GM21825 (cell line): ENCODE results near the gene OR5V1.
"Not testable (repeated sequence)": the region's sequence is repeated elsewhere in the genome, so short reads cannot be mapped to it uniquely, and the experiment has no call there.

Source experiments
- ATAC-seq: cut with Tn5 transposase; IDR thresholded peaks from one replicate; pipeline ENCODE4 v1.9.1; 2021; ENCODE audit warnings: mild to moderate bottlenecking, moderate library complexity; ENCODE audit not compliant: unreplicated experiment

The OR5V1 gene

GRCh38 chr6:29368765-29369164, at the start of gene OR5V1:
OR5V1 (minus strand) TSS chr6:29368865; CDS start chr6:29356195, 12,670 bp downstream.
- ATAC-seq, result no peak

DNA sequence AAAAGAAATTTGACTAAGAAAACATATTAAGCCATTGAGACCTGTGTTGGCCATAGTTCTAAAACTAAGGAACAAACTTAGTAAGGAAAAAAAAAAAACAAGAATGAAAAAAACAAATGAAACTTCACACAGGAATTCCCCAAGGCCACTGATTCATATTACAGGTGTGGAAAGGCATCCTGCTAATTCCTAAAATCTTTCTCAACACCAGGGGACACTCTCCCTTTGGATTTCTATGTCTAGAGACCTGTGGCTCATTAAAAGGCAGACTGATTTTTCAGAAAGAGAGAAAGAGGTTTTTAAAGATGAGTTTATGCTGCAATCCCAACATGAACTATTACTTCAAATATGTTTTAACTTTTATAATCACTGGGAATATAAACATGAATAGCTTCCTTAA, 45.9 kb upstream of the OR5V1 start, which contains the start of gene OR12D1:
Gene OR12D1, plus strand, starts transcription at position 341 of the 400 bp plus-strand sequence.
- no peak for ATAC-seq

GRCh38 chr6:29403801-29404200, 35.1 kb upstream of the OR5V1 start:
- ATAC-seq, result no peak

DNA sequence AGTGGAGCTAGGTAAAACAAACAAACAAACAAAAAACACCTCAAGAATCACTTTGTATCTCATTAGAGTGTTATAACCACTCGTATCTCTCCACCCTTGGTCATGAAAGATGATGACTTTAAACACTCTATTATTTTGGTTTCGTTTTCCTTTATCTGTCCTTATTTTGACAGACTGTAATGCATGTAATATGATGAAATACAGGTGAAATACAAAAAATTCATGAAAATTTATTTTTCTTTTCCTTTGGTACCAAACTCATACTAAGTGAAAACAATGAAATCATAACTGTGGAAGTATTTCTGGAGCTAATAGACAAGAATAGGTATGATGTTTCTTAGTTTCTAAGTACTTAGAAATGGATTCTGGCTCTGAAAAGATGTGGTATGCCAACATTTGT, 30.9 kb upstream of the OR5V1 start:
- ATAC-seq, result no peak

DNA sequence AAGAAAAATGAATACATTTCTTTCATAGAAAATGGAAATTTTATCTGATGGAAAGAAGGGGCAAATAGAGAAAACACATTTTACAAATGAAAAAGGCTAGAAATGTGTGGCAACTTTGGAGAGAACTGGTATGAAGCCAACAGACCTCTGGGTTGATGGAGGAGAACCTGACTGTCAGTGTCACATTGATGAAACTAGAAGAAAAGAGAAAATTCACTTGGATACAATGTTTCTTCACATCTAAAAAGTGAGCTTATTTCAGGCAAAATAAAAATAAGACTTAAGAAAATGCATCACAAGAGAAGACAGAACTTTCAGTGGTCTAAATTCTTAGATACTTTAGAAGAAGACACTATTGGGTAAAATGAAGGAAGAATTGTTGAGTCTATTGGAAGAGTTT, 26.7 kb upstream of the OR5V1 start, which contains the start of gene OR12D2:
Gene OR12D2, plus strand, starts transcription at position 301 of the 400 bp plus-strand sequence. CDS start 1,069 bp downstream, outside the sequence.
- no peak for ATAC-seq

GRCh38 chr6:29388533-29388932, 19.9 kb upstream of the OR5V1 start:
- no peak for ATAC-seq

DNA sequence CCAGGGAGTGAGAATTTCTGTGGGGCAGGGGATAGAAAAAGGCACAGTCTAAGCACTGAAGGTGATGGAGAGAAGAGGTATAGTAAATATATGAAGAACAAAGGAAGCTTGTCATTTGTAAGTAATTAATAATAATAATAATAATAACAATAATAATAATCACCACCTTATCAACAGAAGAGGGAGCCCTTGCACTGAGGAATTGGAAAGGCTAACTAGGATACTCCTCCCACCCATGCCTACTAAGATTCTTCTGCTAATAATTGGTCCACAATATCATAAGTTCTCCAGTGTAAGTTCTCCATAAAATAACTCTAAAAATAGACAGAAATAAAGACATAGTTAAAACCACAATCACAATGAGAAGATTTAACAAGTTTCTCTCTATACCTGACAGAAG, 7.3 kb upstream of the OR5V1 start:
- no peak for ATAC-seq

- no peak for ATAC-seq
Measured at GRCh38 chr6:29375191-29375590, 6.5 kb upstream of the OR5V1 start, which contains the start of gene OR12D3. OR12D3 (minus strand) TSS chr6:29375291; CDS start chr6:29375287, 4 bp downstream.

DNA sequence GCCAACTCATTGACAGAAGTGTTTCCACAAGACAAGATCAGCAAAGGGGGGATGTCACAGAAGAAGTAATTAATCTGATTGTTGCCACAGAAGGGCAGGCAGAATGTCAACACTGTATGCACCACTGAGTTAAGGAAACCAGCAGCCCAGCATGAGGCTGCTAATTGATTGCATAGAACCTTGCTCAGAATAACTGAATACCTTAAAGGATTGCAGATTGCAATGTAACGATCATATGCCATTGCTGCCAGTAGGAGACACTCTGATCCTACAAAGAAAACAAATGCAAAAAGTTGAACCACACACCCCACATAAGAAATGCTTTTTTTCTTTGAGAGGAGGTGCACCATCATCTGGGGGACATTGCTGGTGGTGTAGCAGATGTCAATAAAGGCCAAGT, 13.1 kb downstream of the OR5V1 start:
- ATAC-seq, result no peak

DNA sequence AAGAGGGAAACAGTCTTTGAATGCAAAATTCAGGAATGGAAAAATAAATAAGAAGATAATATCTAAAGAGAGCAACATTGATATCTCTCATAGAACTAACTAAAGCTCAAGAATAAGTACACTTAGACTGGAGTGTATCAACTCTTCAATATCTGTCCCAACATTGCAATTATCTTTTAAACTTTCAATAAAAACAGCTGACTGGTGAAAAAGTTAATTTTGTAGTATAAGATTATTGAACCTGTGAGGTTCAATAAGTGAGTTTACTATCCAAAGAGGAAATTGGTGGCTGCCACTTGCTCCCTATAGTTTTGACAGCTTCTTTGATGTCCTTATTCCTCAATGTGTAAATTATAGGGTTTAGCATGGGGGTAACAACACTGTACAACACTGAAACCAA, 13.7 kb downstream of the OR5V1 start:
- ATAC-seq, result no peak

DNA sequence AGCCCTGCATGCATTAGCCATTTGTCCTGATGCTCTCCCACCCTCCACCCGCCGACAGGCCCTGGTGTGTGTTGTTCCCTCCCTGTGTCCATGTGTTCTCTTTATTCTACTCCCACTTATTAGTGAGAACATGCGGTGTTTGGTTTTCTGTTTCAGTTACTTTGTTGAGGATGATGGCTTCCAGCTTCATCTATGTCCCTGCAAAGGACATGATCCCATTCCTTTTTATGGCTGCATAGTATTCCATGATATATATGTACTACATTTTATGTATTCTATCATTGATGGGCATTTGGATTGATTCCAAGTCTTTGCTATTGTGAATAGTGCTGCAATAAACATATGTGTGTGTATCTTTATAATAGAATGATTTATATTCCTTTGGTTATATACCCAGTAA, 19.3 kb downstream of the OR5V1 start:
- ATAC-seq, result not testable (repeated sequence)

DNA sequence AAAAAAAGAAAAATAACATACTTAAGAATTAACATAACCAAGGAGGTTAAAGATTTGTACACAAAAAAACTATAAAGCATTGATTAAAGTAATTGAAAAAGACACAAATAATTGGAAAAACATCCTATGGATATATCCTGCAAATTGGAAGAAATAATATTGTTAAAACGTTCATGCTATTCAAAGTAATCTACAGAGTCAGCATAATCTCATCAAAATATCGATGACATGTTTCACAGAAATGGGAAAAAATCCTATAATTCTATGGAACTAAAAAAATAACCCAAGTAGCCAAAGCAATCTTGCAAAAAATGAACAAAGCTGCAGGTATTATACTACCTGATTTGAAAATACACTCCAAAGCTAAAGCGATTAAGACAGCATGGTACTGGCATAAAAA, 23.3 kb downstream of the OR5V1 start:
- no peak for ATAC-seq

DNA sequence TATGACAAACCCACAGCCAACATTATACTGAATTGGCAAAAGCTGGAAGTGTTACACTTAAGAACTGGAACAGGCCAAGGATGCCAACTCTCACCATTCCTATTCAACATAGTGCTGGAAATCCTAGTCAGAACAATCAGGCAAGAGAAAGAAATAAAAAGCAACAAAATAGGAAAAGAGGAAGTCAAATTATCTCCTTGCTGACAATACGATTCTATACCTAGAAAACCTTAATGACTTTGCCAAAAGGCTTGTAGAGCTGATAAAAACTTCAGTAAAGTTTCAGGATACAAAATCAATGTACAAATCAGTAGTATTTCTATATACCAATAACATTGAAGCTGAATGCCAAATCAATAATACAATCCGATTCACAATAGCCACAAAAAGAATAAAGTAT, 32.4 kb downstream of the OR5V1 start:
- no peak for ATAC-seq

DNA sequence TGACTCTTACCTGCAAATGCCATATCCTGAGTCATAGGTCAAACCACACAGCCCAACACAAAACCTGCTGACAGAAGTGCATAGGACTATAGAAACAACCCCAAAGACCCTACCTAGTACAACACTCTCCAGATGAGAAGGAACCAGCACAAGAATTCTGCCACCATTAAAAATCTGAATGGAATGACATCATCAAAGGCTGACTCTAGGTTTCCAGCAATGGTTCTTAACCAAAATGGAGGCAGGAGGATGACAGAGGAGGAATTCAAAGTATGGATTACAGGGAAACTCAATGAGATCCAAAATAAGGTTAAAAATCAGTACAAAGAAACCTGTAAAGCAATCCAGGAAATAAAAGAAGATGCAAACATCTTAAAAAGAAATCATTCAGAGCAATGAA, 36.0 kb downstream of the OR5V1 start:
- no peak for ATAC-seq

DNA sequence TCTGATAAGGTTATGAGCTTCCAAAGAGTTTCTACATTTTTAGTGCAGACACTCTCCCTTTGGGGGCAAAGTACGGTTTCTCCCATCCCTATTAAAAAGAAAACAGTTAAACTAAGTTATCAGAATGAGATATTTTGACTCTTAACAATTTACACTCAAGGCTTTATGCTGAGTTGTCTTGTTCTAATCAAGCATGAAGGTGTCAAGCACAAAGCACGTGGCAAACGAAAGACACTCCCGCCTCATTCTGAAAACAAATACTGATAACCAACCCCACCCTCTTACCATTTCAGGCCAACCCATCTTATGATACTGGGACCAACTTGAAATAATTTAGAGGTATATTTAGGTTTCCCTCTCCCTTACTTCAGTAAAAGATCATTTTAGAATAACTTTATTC, 42.9 kb downstream of the OR5V1 start:
- no peak for ATAC-seq

DNA sequence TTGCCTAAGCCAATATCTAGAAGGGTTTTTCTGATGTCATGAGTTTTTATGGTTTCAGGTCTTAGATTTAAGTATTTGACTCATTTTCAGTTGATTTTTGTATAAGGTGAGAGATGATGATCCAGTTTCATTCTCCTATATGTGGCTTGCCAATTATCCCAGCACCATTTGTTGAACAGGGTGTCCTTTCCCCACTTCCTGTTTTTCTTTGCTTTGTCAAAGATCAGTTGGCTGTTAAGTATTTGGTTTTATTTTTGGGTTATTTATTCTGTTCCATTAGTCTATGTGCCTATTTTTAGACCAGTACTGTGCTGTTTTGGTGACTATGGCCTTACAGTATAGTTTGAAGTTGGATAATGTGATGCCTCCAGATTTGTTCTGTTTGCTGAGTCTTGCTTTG, 45.3 kb downstream of the OR5V1 start:
- ATAC-seq, result not testable (repeated sequence)

DNA sequence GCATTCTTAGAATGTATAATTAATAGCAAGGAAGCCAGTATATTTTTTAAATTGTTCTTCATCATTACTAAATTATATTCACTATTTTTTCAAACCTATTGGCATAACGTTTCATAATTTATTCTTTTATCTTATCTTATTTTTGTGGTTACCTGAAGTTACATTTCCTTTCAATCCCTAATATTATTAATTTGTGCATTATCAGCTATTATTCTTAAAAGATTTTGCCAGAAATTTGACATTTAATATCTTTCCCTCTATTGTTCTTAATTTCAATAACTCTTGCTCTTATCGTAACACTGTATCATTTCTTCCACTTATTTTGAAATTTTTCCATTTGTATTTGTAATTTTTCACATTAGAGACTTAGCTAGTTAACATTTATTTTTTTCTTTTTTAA, 48.7 kb downstream of the OR5V1 start:
- ATAC-seq, result no peak
